ENCODE results near the gene EIF5. TPM values are rescaled to one million over a fixed set of nuclear protein-coding genes. Genes with fewer than 3 reads are reported as not detected.

EIF5 gene
- total and polyA plus RNA-seq, 2 of the 8 experiments (the other 6 are each of a cell fraction or from before 2014, with no cell fraction given) = 179 to 323 TPM

- H3K27ac ChIP-seq (ENCODE audit: low read depth, low read length) = no peak overlapping the region
- no peak for FAIRE-seq
- no peak overlapping the region for H3K4me3 ChIP-seq (ENCODE audit: extremely low read depth in 1 of 4, insufficient read depth in 2 of 4, low read depth in 3 of 4, low read length in 4 of 4)
- no peak overlapping the region for H3K4ac ChIP-seq (replicated peaks; ENCODE audit: insufficient read length, low read depth, low read length)
- H3K23me2 ChIP-seq (ENCODE audit: low read depth, low read length) = peaks cover 3% of the 10 kb centered on the region
- peak in 1 of 3 experiments; percentile 34; a peak in 2 of 4 replicates for TF ChIP-seq CTCF (IDR thresholded peaks at IDR 0.05; ENCODE audit: control extremely low read depth in 1 of 3, insufficient read depth in 1 of 3, low read depth in 1 of 3, low read length in 3 of 3)
- TF ChIP-seq TEAD4 (IDR thresholded peaks at IDR 0.05; ENCODE audit: low read depth, low read length) = peak; percentile 48; the same call in 1 of the 2 replicates
- TF ChIP-seq PHF8 (conservative IDR thresholded peaks at IDR 0.05; ENCODE audit: low read depth, low read length) = no peak
- TF ChIP-seq RAD21 (IDR thresholded peaks at IDR 0.05 in 1 of 2, conservative IDR thresholded peaks at IDR 0.05 in 1 of 2; ENCODE audit: low read depth in 2 of 2, low read length in 2 of 2) = peak; percentile 16 to 35; a peak in 2 of 4 replicates
- peaks cover 3% of the 10 kb centered on the region for H3K79me1 ChIP-seq (ENCODE audit: low read depth, low read length)
- WGBS, 2 experiments (ENCODE audit: extremely low coverage in 1 of 2, insufficient coverage in 1 of 2, insufficient read length in 1 of 2, insufficient replicate concordance in 2 of 2, low coverage in 1 of 2, low lambda C conversion rate in 2 of 2, missing lambda C conversion rate in 1 of 2) = 50% methylated on average over 4 of the region's 4 CpGs; no CpG with 5 or more reads in 1 of the 2 experiments
- no peak overlapping the region for H3K56ac ChIP-seq (replicated peaks; ENCODE audit: insufficient read length, low read depth, low read length)
- POLR2A ChIA-PET (ENCODE audit: partially characterized antibody) = interaction anchor here (0.9 to 3.9 kb wide), 5 partner anchors 46 to 68 kb away, joined by 3 to 26 read pairs (median 5); partner anchors contain the start of gene EIF5
- no peak overlapping the region for H2AK5ac ChIP-seq (ENCODE audit: low read depth, low read length)
- no peak overlapping the region for H4K8ac ChIP-seq (ENCODE audit: extremely low read depth, insufficient read depth, low read length)
- no peaks in the 10 kb centered on the region for H3K27me3 ChIP-seq (replicated peaks in 1 of 4; ENCODE audit: control insufficient read depth in 3 of 4, extremely low read depth in 1 of 4, insufficient read depth in 3 of 4, low read length in 3 of 4)
- no peak overlapping the region for H3K4me2 ChIP-seq (ENCODE audit: insufficient read depth in 1 of 2, low read depth in 2 of 2, low read length in 2 of 2)
- H2BK120ac ChIP-seq (replicated peaks; ENCODE audit: low read depth, low read length) = no peak overlapping the region
- no peak overlapping the region for H2BK15ac ChIP-seq (ENCODE audit: low read length)
- no peaks in the 10 kb centered on the region for H3K36me3 ChIP-seq (ENCODE audit: control insufficient read depth in 2 of 4, insufficient read depth in 4 of 4, low read length in 3 of 4)
- H4K5ac ChIP-seq (ENCODE audit: insufficient read length, low read depth, low read length) = no peak overlapping the region
- H2BK20ac ChIP-seq (ENCODE audit: low read length) = no peak overlapping the region
- CTCF ChIA-PET (ENCODE audit: partially characterized antibody) = interaction anchor here (0.6 to 6.5 kb wide), 38 partner anchors 9 to 425 kb away, joined by 3 to 35 read pairs (median 6); no protein-coding TSS in a partner anchor
- H2BK5ac ChIP-seq (ENCODE audit: low read depth, low read length) = no peak overlapping the region
- no peak overlapping the region for H2AFZ ChIP-seq (ENCODE audit: low read length)
- no peak overlapping the region for H4K91ac ChIP-seq (replicated peaks; ENCODE audit: insufficient read length, low read length)
- H3K14ac ChIP-seq (ENCODE audit: insufficient read length) = no peak overlapping the region
- no peak overlapping the region for H3K9ac ChIP-seq (replicated peaks in 1 of 4; ENCODE audit: extremely low read depth in 1 of 4, low read depth in 3 of 4, low read length in 3 of 4)
- peaks cover 36 to 93% of the 10 kb centered on the region in 2 experiments for H3K79me2 ChIP-seq (ENCODE audit: control insufficient read depth in 1 of 2, insufficient read depth in 2 of 2, low read length in 2 of 2)
- peaks cover 0 to 6% (median 0%) of the 10 kb centered on the region in 4 experiments; a peak in 1 of 7 replicates for H3K4me1 ChIP-seq (replicated peaks in 1 of 4; ENCODE audit: control insufficient read depth in 3 of 4, insufficient read depth in 4 of 4, low read length in 3 of 4)
- no peaks in the 10 kb centered on the region for H3K9me3 ChIP-seq (ENCODE audit: insufficient read depth in 2 of 2, low read depth in 1 of 2, low read length in 1 of 2)
- DNase-seq (ENCODE audit: low read depth in 1 of 2, low spot score in 2 of 2) = no peak
- no peak overlapping the region for H2BK12ac ChIP-seq (ENCODE audit: low read depth, low read length)
- no peak overlapping the region for H3K18ac ChIP-seq (ENCODE audit: extremely low read depth, low read length)
- H3K23ac ChIP-seq (ENCODE audit: insufficient read length) = no peak overlapping the region
- peaks cover 20 to 36% of the 10 kb centered on the region in 2 experiments for H4K20me1 ChIP-seq (replicated peaks in 1 of 2; ENCODE audit: control insufficient read depth in 1 of 2, insufficient read depth in 2 of 2, low read length in 2 of 2)
Measured at GRCh38 chr14:103391048-103391447, 57.0 kb downstream of the EIF5 start.
